GM21723 (cell line): ENCODE results near the gene TMEM198.

Source experiments
- ATAC-seq: cut with Tn5 transposase; IDR thresholded peaks from one replicate; pipeline ENCODE4 v1.9.1; 2021; ENCODE audit warnings: mild to moderate bottlenecking, moderate library complexity; ENCODE audit not compliant: unreplicated experiment

The TMEM198 gene

DNA sequence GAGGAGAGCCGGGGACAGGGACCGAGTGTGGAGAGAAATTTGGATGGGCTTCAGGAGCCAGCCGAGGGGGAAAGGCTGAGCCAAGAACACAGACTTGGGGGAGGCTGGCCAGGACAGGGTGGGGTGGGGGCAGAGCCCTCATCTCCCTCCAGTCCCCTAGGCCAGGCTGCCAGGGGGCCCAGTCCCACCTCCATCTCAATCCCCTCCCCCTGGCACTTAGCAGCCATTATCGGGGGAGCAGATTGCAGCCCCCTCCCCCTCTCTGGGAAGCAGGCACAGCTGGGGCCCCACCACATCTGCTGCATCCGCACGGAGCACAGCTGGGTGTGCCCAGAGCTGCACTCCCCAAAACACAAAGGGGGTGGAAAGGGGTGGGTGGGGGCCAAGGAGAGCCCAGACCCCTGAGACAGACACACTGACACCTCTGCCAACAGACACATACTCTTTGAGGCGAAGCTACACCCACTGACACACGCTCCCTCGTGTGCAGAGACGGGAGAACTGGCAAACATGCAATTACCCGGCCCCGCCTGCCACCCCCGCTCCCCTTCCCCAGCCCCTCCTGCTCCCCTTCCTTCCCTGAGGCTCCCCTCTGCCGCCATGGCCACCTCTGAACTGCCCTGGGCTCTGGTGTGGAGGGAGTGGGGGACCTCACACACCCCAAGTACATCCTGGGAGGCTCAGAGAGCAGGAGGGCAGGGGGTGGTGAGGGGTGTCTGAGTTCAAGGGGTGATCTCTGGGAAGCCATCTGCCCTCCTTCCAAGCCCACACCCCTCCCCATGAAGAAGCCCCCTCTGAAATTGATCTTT lies 34.7 kb upstream of the TMEM198 start:
- ATAC-seq: peak; percentile 31

DNA sequence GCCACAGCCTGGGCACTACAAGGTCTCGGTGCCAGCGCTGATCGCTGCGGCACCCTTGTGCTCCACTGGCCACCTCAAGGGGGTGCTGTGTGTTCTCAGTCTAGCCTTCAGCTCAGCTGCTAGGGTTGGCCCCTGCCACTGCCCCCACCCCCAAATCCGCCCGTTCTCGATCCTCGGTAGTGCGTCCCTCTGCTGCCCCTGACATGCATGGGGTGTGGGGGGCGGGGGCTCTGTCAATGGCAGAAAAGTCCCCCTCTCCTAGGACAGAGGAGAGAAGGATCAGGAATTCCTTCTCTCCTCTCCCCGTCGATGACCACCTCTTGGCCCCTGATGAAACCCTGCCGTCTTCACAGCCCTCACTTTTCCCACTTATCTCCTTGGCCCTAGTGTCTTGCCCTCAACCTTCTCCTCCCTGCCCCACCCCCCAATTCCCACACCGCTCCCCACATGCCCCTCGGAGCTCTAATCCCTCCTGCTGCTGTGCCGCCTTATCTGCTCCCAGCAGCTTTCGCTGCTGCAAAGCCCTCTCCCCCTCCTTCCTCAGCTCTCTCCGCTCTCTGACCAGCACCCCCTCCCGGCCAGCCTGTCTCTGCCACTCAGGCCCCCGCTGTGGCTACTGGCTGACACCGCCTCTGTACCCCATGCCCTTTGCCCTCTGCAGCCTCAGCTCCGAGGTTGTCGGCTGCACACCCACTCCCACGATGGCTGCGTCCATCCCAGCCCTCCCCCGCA lies 33.9 kb upstream of the TMEM198 start:
- peak; percentile 63 for ATAC-seq

DNA sequence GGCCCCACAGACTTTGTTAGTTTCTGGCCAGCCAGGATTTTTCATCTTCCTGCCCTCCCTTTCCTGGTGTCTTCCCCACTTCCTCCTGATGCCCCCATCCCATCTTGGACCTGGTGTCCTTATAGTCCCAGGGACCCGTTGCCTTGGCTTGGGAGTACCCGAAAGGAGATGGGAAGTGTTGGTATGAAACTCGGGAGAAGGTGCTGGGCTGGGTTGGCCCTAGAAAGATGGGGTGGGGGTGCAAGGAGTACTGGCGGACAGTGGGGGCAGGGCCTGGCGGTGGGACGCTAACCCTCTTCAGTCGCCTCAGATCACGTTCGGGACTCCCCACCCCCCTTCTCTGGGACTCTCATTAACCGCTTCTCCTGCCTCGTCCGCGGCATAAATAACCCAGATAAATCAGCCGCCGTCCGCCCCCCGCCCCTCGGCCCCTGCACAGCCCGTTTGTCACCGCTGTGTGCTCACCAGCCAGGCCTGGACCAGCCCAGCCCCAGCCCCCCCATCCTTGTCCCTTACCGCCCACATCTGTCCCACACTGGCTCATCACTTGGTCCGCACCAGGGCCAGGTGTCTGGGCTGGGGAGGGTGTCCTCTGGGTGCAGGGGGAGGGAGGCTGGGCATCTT lies 33.2 kb upstream of the TMEM198 start:
- ATAC-seq: no peak

DNA sequence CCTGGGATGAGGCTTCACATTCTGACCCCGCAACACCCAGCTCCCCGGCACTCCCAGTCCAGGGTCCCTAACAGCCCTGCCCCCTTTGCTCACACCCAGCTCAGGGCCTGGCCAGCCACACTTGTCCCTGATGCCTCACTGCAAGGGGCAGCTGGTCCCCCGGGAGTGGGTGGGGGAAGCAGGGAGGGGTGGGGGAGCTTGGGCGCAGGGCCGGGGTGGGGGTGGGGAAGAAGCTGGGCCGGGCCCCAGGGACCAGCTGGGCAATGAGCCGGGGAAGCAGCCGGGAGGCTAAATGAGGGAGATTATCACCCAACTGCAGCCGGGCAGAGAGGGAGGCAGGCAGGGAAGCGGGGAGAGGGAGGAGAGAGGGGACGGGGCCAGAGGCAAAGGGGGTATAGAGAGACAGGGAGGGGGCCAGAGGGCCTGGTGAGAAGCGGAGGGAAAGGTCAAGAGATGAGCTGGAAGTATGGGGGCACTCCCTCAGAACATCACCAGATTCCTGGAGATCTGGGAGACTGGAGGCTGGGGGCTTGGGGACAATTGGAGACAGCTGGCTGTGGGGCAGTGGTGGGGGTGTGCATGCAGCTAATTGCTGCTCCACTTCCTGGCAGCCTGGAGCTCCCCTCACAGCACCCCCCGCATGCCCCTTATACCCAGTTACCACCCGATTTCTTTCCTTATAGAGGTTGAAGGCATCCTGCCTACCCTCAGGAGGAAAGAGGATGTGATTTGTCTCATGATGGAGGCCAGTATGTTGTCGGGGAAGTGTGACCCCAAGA lies 32.1 kb upstream of the TMEM198 start:
- no peak for ATAC-seq

DNA sequence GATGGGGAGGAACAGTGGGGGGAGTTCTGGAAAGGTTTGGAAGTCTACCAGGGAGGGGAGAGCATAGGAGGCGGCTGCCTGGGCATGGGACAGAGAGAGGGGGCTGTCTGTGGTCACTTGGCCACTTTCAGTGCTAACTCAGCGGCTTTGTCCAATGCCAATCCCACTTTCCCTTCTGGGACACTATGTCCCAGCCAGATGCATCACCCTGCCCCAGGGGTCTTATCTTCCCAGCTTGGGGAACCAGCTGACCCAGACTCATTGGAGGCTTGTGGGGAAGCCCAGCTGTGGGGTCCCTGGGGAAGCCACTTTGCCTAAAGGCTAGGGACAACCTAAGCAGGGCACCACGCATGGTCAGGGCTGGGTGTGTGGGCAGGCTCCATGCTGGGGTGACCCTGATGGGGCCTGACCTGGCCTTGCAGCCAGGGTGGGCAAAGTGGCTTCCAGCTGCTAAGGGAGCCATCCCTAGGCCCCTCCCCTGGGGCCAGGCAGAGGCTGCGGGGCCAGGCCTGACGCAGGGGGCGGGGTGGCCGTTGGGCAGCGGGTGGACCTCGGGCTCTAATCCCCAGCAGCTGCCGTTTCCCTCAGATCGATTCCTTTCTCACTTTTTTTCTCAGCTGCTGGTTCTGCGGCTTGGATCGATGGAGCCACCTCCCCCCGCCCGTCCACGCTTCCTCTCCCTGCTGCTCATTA lies 31.2 kb upstream of the TMEM198 start:
- no peak for ATAC-seq

DNA sequence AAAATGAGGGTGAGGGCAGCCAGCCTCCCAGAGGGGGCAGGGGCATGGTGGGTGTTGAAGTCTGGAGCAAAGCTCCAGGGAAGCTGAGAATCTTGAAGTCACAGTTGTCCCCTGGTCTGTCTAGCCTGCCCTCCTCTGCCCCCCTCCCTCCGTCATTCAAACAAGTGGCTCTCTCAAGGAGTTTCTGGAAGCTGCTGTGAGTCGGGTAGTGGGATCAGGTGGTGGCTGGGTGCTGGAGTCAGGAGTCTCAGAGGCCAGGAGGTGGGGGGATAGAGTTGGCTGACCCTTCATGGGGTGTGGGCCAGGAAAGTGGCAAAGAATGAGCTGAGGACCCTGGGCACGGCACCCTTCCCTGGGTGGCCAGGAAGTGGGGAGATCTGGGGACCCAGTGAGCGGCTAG lies 30.0 kb upstream of the TMEM198 start:
- no peak for ATAC-seq

DNA sequence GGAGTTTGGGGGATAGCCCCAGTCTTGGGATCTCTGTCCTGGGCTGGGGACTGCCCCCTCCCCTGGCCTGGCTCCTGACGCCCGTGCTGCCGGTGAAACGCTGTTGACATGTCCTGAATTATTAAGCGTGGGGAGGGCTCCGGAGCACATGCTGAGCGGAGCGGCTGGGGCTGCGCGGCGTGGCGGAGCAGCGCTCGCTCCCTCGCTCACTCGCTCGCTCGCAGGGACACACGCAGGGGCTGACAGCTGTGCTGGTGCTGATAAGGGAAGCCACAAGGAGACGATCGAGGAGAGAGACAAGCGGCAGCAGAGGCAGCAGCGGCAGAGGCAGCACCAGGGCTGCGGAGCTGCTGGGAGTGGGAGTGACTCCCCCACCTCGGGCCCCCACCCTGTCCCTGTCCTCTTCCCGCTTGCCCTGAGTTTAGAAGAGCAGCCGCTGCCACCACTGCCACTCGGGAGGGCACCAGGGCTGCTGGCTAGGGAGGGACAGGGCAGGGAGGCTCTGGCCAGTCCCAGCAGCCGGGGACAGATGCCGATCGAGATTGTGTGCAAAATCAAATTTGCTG lies 29.5 kb upstream of the TMEM198 start, which contains the start of gene ASIC4:
Gene ASIC4, plus strand, starts transcription at position 287 of the 566 bp plus-strand sequence. Its CDS starts 243 bp downstream, at position 530.
- ATAC-seq: no peak

DNA sequence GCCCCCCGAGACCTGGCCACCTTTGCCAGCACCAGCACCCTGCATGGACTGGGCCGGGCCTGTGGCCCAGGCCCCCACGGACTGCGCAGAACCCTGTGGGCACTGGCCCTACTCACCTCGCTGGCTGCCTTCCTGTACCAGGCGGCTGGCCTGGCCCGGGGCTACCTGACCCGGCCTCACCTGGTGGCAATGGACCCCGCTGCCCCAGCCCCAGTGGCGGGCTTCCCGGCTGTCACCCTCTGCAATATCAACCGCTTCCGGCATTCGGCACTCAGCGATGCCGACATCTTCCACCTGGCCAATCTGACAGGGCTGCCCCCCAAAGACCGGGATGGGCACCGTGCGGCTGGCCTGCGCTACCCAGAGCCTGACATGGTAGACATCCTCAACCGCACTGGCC lies 29.0 kb upstream of the TMEM198 start:
- ATAC-seq: no peak

DNA sequence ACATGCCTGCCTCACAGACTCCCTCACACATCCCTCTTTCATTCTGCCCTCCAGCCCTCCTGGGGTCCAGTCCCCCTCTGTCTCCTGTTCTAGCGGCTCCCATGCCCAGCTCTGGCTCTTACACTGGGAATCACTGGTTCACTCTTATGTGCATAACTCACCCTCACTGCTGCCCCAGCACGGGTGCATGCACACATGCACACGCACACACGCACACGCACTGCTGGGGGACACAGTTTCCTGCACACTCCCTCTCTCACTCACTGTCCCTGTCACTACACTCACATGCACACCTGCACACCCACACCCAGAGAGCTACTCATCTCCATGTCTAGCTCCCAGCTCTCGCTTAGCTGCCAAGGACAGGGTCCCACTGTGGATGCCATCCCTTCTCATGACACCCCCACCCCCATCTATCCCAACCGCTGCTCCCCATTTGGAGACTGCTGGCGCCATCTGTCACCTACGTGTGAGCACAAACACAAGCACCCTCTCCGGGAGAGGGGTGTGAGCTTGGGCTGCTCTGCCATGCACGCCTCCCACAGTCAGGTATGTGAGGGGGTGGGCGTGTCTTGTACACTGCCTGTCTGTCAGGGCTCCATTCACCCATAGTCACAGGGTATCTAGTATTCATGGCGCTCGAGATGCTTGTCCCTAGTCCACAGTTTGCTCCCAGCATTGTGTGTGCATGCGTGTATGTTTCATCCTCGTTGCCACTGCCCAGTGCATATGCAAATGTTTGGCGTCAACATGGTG lies 27.8 kb upstream of the TMEM198 start:
- ATAC-seq: no peak

DNA sequence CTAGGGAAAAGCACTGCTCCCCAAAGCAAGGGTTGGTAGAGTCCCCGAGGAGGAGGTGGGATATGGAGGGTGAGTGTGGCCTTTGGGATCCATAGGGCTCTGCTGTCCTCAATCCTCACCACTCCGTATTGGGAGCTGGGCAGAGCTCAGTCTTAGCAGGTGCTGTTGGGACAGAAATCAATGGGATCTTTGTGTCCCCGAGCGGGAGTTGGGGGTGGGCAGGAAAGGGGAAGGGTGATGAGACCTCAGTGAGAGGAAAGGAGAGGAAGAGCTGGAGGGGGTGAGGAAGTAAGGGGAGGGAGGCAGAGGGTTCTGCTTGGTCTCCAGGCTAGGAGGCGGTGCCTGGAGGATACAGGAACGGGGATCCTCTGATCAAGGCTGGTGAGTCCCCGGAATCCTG lies 26.9 kb upstream of the TMEM198 start:
- ATAC-seq: no peak

DNA sequence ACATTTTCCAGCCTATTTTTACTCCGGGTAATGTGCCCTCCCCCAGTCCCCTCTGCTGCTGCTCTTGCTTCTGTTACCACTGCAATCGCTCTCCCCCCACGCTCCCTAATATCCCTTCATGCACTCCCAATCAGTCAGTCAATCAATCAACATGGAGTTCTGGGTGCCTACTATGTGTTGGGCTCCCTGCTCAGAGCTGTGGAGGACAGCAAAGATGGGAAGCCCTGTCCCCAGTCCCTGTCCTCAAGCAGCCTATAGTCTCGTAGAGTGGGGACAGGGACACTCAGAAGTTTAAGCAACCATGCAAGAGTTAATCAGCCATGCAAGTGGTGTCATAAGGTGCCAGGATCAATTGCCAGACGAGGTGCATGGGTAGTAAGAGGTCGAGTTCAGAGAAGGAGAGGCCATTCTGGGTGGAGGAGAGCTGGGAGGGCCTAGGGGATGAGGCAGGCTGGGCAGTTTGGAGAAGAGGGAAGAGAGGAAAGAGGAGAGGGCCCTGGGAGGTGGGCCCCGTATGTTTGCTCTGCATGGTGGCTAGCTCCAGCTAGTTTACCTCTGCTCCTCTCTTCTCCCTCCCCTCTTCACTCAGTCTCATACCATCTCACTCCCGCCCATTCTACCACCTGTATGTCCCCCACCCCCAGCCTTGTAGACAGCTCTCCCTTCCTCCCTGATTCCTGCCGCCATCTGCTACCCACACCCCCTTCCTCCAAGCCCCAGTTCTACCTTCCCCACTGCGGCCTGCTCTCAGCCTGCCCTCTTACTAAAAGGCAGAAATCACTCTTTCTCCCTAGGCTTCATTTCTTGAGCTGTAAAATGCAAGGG lies 25.7 kb upstream of the TMEM198 start:
- no peak for ATAC-seq

DNA sequence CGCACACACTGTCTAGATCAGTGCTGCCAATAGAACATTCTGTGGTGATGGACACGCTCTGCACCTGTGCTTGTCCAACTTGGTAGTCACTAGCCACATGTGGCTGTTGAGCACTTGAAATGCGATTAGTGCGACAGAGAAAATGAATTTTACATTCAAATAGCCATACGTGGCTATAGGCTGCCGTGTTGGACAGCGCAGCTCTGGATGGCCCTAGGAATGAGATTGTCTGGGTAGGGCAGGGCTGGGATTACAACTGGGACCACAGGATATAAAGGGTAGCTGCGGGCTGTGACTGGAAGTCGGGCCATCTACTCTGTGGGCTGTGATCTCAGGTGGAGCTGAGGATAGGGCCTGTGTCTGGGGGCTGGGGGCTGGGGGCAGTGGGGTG lies 24.3 kb upstream of the TMEM198 start:
- ATAC-seq: no peak

DNA sequence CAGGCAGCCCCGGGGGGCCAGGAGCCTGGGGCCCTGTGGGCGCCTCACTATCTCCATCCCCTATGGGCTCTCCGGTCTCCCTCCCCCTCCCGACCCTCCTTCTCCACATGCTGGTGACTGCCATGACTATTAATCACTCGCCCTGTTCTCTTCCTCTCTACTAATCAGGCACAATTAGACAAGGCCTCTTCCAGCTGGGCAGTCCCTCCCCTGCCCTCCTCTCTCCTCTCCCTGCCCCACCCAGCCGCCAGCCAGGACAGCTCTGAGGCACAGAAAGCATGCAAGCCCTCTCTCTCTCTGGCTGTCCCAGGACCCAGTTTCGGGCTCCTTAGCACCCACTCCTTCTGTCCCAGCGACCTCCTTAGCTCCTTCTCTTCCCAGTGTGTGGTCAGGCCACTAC lies 23.7 kb upstream of the TMEM198 start:
- ATAC-seq: no peak

DNA sequence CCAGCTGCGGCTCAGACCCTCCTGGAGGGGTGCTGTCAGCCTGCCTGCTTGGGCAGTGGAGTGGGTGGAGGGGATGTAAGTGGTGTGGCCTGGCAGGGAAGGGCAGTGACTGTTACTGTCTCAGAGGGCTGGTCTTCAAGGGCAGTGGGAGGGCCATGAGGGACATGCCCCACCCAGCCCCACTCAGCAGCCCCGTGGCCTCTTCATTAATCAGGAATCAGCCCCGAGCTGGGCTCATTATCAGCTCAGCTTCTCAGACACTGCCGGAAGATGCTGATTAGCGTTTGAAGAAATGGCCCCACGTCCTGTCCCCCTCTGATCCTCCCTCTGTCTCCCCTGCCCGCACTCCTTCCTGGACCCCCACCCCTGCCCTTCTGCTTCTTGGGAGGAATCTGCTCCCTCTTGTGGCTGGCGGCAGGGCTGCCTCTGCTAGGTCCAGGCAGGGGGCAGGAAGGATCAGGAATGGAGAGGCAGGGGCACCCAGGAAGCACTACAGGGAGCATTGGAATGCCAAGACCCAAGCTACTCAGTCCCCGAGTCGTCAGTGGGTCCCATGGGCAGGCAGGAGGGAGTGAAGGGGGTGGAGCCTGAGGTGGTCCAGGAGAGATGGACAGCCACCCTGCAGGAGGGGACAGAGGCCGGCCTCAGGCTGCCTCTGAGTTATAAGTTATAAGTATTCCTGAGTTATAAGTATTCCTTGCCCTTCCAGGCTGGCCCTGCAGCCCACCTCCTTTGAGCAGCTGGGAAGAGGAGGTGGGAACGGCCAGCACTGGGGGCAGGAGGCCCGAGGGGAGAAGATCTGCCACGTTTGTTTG lies 22.6 kb upstream of the TMEM198 start:
- no peak for ATAC-seq

DNA sequence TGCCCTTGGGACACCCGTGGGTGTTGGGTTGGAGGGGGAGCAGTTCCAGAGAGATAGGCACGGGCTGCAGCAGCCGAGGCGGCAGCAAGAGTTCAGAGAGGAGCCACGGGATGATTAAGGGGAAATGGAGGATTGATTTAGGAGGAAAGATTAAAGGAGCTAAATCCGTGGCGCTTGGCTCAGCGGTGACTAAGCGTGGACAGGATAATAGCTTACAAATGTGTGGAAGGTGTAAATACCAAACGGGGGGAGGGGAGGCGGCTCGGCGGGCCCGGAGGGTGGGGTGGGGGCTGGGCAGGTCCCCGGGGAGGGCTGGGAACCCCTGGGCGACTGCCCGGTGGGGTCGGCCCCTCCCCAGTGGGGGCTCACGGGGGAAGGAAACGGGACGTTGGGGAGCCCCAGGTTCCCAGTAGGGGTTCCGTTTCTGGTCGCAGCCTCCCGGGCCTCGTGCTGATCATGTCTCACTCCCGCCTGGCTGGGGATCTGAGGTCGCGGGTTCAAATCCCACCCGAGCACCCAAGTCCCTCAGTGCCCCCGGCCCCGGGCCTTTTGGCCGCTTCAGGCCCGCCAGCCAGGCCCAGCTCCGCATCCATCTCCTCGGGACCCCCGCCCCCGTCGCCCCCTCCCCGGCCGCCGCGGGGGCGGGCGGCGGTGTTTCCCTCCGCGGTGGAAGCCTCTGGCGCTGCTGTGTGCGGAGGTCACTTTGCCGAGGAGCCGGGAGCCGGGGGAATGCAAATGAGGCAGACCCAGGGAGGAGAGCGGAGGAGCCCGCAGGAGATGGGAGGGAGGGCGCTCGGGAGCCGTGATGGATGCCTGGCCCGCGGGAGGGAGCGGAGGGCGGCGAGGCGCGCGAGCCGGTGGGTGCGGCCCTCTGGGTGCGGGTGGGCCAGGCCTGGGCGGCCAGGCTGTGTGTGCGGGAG lies 21.5 kb upstream of the TMEM198 start:
- no peak for ATAC-seq

DNA sequence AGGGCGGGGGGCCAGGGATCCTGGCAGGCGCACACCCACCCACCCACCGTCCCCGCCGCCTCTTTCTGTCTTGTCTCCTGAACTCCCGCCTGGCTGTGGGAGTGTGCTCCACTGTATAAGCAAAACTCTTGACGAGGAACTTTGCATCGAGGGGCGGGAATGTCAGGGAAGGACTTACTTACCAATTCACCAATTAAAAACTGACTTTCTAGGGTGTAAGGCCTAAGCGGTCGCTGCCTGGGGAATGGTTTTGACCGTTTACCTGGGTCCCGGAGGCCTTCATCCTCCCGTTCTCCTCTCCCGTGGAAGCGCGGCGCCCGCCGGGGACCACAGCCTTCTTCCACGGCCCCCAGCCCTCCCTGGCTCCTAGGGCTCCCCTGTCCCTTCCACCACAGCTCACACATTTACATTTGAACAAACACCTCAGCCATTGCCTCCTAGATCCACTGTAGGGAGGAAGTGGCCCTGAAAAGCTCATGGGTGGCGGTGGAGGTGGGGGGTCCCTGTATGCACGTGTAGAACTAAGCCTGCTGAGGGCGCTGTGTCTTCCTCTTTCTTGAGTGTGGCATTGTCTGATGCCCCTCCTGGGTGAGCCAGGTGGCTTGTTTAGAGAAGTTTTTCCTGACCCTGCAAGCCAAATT lies 20.7 kb upstream of the TMEM198 start:
- no peak for ATAC-seq
